ENCODE data around the gene FSCN2. TPM values are rescaled to one million over a fixed set of nuclear protein-coding genes. Genes with fewer than 3 reads are reported as not detected.

The FSCN2 gene
- total and polyA plus RNA-seq, 10 of the 15 experiments (the other 5 are each of a cell fraction or from before 2014, with no cell fraction given): 0.12 to 2.1 (median 0.65) TPM; not detected in 3

GRCh38 chr17:81492202-81492601 lies 36.0 kb upstream of the FSCN2 start (continued):
- no peak for TF ChIP-seq PKNOX1 (IDR thresholded peaks at IDR 0.05)
- TF ChIP-seq HDGF (IDR thresholded peaks at IDR 0.05): no peak
- TF ChIP-seq USF1 (IDR thresholded peaks at IDR 0.05; ENCODE audit: borderline replicate concordance, extremely low read length, insufficient read depth, low read depth, low read length): no peak

GRCh38 chr17:81492706-81493105 lies 35.5 kb upstream of the FSCN2 start:
- Histone ChIP-seq H2AFZ (ENCODE audit: control insufficient read depth, low read depth, low read length) (no peak overlapping the region), H3K79me2 (ENCODE audit: control insufficient read depth, insufficient read depth, low read length) (no peaks in the 10 kb centered on the region), H3K4me1 (ENCODE audit: control insufficient read depth, insufficient read depth, low read length) (no peaks in the 10 kb centered on the region), H3K9me3 (replicated peaks; ENCODE audit: control insufficient read depth, insufficient read depth, low read length) (no peaks in the 10 kb centered on the region; the same call in 2 of the 3 replicates), H3K27ac (ENCODE audit: control insufficient read depth, insufficient read depth) (no peak overlapping the region), H4K20me1 (ENCODE audit: control insufficient read depth, insufficient read depth) (no peaks in the 10 kb centered on the region), H3K27me3 (replicated peaks in 1 of 2; ENCODE audit: control insufficient read depth in 2 of 2, insufficient read depth in 2 of 2, low read length in 1 of 2) (peaks cover 4 to 5% of the 10 kb centered on the region in 2 experiments; a peak in 3 of 4 replicates), H3K9ac (ENCODE audit: control insufficient read depth, insufficient read depth, low read length) (no peak overlapping the region), H3K4me3 (no peak overlapping the region), H3K36me3 (ENCODE audit: control insufficient read depth in 2 of 2, insufficient read depth in 2 of 2, low read length in 1 of 2) (no peaks in the 10 kb centered on the region), H3K4me2 (ENCODE audit: control insufficient read depth, insufficient read depth) (no peak overlapping the region)
- RAD21 ChIA-PET (ENCODE audit: unreplicated experiment): no interaction called here
- no peak for FAIRE-seq
- BruUV-seq (replicated peaks): no TSS peak
- 29% methylated on average over 9 of the region's 9 CpGs for WGBS (ENCODE audit: insufficient coverage, insufficient replicate concordance, low lambda C conversion rate, missing lambda C conversion rate)
- in situ Hi-C loops (cut with MboI): loop anchor here (25.0 kb wide), 1 partner anchor 355 kb away; no protein-coding TSS in a partner anchor
- POLR2A ChIA-PET: no interaction called here
- intact Hi-C loops (cut with micrococcal nuclease; ENCODE audit: unreplicated experiment): no loop called here
- DNase-seq (ENCODE audit: low read depth, low spot score): no peak
- ATAC-seq: no peak
- SMC1A ChIA-PET (ENCODE audit: uncharacterized antibody, unreplicated experiment): no interaction called here
- CTCF ChIA-PET: interaction anchor here (0.9 to 1.4 kb wide), 2 partner anchors 14 to 240 kb away, joined by 3 to 5 read pairs; no protein-coding TSS in a partner anchor
- TF ChIP-seq ESRRA (IDR thresholded peaks at IDR 0.05; ENCODE audit: low read length): no peak
- no peak for TF ChIP-seq RELB (IDR thresholded peaks at IDR 0.05; ENCODE audit: low read depth)
- TF ChIP-seq IKZF2 (IDR thresholded peaks at IDR 0.05): no peak
- no peak for TF ChIP-seq SMARCA5 (IDR thresholded peaks at IDR 0.05)
- TF ChIP-seq E2F4 (IDR thresholded peaks at IDR 0.05; ENCODE audit: low read depth, low read length): no peak
- no peak for TF ChIP-seq E4F1 (IDR thresholded peaks at IDR 0.05; ENCODE audit: borderline replicate concordance, partially characterized antibody)
- TF ChIP-seq RUNX3 (IDR thresholded peaks at IDR 0.05; ENCODE audit: low read length): no peak
- no peak for TF ChIP-seq EZH2 (IDR thresholded peaks at IDR 0.05; ENCODE audit: borderline replicate concordance, control insufficient read depth, low read depth, low read length)
- no peak for TF ChIP-seq EED (IDR thresholded peaks at IDR 0.05; ENCODE audit: low read depth)
- no peak for TF ChIP-seq JUNB (IDR thresholded peaks at IDR 0.05)
- TF ChIP-seq GABPA (IDR thresholded peaks at IDR 0.05; ENCODE audit: low read depth): no peak
- TF ChIP-seq RBBP5 (conservative IDR thresholded peaks at IDR 0.05): no peak
- no peak for TF ChIP-seq USF2 (IDR thresholded peaks at IDR 0.05; ENCODE audit: borderline replicate concordance, low read depth, low read length)

All from GM12878 (cell line).